HPDE6-E6E7 (cell line): ENCODE measurements around the gene TYK2.
A peak's percentile ranks its signal among the peaks of the same experiment; 100 is the strongest.

Experiments used
- DNase-seq: peaks from one replicate; pipeline ENCODE4 v3.0.0; 2011; ENCODE audit warnings: missing footprints; ENCODE audit errors: extremely low spot score

Gene TYK2

GRCh38 chr19:10334588-10335351 lies 45.6 kb downstream of the TYK2 start:
- DNase-seq, result peak; percentile 88

- peak; percentile 11 for DNase-seq
Observed at GRCh38 chr19:10333758-10334587, 46.4 kb downstream of the TYK2 start.

GRCh38 chr19:10332965-10333757 lies 47.2 kb downstream of the TYK2 start, which contains the start of gene RAVER1:
Gene RAVER1 (minus strand): TSS chr19:10333529. CDS start chr19:10333507, 22 bp downstream.
- DNase-seq, result peak; percentile 98

- DNase-seq, result no peak
Observed at GRCh38 chr19:10332158-10332964, 48.0 kb downstream of the TYK2 start.

GRCh38 chr19:10329555-10329954 lies 50.8 kb downstream of the TYK2 start:
- no peak for DNase-seq

GRCh38 chr19:10328558-10329429 lies 51.6 kb downstream of the TYK2 start:
- DNase-seq, result no peak

- no peak for DNase-seq
Observed at GRCh38 chr19:10327793-10328192, 52.6 kb downstream of the TYK2 start.

GRCh38 chr19:10325732-10326131 lies 54.6 kb downstream of the TYK2 start:
- DNase-seq, result no peak

GRCh38 chr19:10321874-10322835 lies 58.2 kb downstream of the TYK2 start:
- no peak for DNase-seq

- no peak for DNase-seq
Observed at GRCh38 chr19:10321417-10321797, 59.0 kb downstream of the TYK2 start.

- DNase-seq, result no peak
Observed at GRCh38 chr19:10320602-10321416, 59.6 kb downstream of the TYK2 start.

GRCh38 chr19:10318807-10319682 lies 61.3 kb downstream of the TYK2 start:
- DNase-seq, result no peak

GRCh38 chr19:10317857-10318462 lies 62.4 kb downstream of the TYK2 start:
- no peak for DNase-seq

- DNase-seq, result no peak
Observed at GRCh38 chr19:10317045-10317856, 63.1 kb downstream of the TYK2 start.

- no peak for DNase-seq
Observed at GRCh38 chr19:10316229-10317044, 63.9 kb downstream of the TYK2 start.
